Stimulated activated naive CD8-positive, alpha-beta T cell treated with anti-CD3 and anti-CD28 coated beads, Interleukin-15, Interleukin-2, amounts not matched to agents 100 U/mL and 50 U/mL, for 24 hours (primary cell): ENCODE results near the gene JCHAIN.
"Not testable (repeated sequence)": the region's sequence is repeated elsewhere in the genome, so short reads cannot be mapped to it uniquely, and the experiment has no call there.

Source experiments
- ATAC-seq: fragments of 150-1000 bp; cut with Tn5 transposase; one replicate; pipeline ENCODE4 v1.10.0; 2021
- DNase-seq: peaks from one replicate; pipeline ENCODE4 v3.0.0; 2021

The JCHAIN gene

GRCh38 chr4:70666369-70666768 lies at the start of gene JCHAIN:
TSS of gene JCHAIN (minus strand) at chr4:70666508. CDS start at chr4:70666490, 18 bp downstream.
- ATAC-seq (no peak), DNase-seq (no peak)

GRCh38 chr4:70715097-70715496 lies 48.8 kb upstream of the JCHAIN start:
- DNase-seq (no peak), ATAC-seq (peak; percentile 34)

GRCh38 chr4:70714079-70714887 lies 48.0 kb upstream of the JCHAIN start:
- ATAC-seq (peak; percentile 3), DNase-seq (no peak)

- ATAC-seq = peak; percentile 58
Observed at GRCh38 chr4:70713453-70714078, 47.3 kb upstream of the JCHAIN start.

GRCh38 chr4:70712604-70713452 lies 46.5 kb upstream of the JCHAIN start:
- ATAC-seq (no peak), DNase-seq (no peak)

More at GRCh38 chr4:70713453-70714078, 47.3 kb upstream of the JCHAIN start:
- no peak for DNase-seq

GRCh38 chr4:70712150-70712549 lies 45.8 kb upstream of the JCHAIN start:
- DNase-seq = no peak
- no peak for ATAC-seq

GRCh38 chr4:70711599-70711998 lies 45.3 kb upstream of the JCHAIN start:
- ATAC-seq = no peak
- no peak for DNase-seq

GRCh38 chr4:70709611-70710205 lies 43.4 kb upstream of the JCHAIN start:
- DNase-seq (no peak), ATAC-seq (no peak)

- DNase-seq = no peak
- no peak for ATAC-seq
Observed at GRCh38 chr4:70706516-70706915, 40.2 kb upstream of the JCHAIN start.

GRCh38 chr4:70706044-70706461 lies 39.7 kb upstream of the JCHAIN start:
- DNase-seq (no peak), ATAC-seq (no peak)

- DNase-seq = peak; percentile 83
- peak; percentile 83 for ATAC-seq
Observed at GRCh38 chr4:70705183-70706043, 39.1 kb upstream of the JCHAIN start.

- peak; percentile 16 for ATAC-seq
- DNase-seq = no peak
Observed at GRCh38 chr4:70704931-70705182, 38.5 kb upstream of the JCHAIN start.

GRCh38 chr4:70704215-70704930 lies 38.1 kb upstream of the JCHAIN start:
- DNase-seq = peak; percentile 75
- ATAC-seq = peak; percentile 69

GRCh38 chr4:70703619-70704214 lies 37.4 kb upstream of the JCHAIN start:
- DNase-seq (no peak), ATAC-seq (no peak)

- not testable (repeated sequence) for DNase-seq, ATAC-seq
Observed at GRCh38 chr4:70702592-70702991, 36.3 kb upstream of the JCHAIN start.

GRCh38 chr4:70701271-70701670 lies 35.0 kb upstream of the JCHAIN start:
- no peak for DNase-seq
- no peak for ATAC-seq

- no peak for DNase-seq
- ATAC-seq = no peak
Observed at GRCh38 chr4:70700712-70701111, 34.4 kb upstream of the JCHAIN start.

- ATAC-seq, DNase-seq: not testable (repeated sequence)
Observed at GRCh38 chr4:70698435-70698834, 32.1 kb upstream of the JCHAIN start.

GRCh38 chr4:70694633-70695032 lies 28.3 kb upstream of the JCHAIN start:
- DNase-seq, ATAC-seq: not testable (repeated sequence)

GRCh38 chr4:70691661-70692060 lies 25.4 kb upstream of the JCHAIN start:
- ATAC-seq = no peak

More at GRCh38 chr4:70691661-70692060, 25.4 kb upstream of the JCHAIN start:
- no peak for DNase-seq
